ENCODE data around the gene UBE2A.

The UBE2A gene

GRCh38 chrX:119583431-119584059, 9.2 kb downstream of the UBE2A start:
- no peak overlapping the region for H3K4me3 ChIP-seq (ENCODE audit: low read depth, low read length)
- no peak for DNase-seq (ENCODE audit: low read depth)
- TF ChIP-seq CTCF (IDR thresholded peaks at IDR 0.05; ENCODE audit: insufficient read depth, low read depth, low read length, missing control alignments): no peak

- no peak overlapping the region for H3K4me3 ChIP-seq (ENCODE audit: low read depth, low read length)
- no peak for TF ChIP-seq CTCF (IDR thresholded peaks at IDR 0.05; ENCODE audit: insufficient read depth, low read depth, low read length, missing control alignments)
- no peak for DNase-seq (ENCODE audit: low read depth)
These were observed 15.4 kb downstream of the UBE2A start for GRCh38 chrX:119589810-119590209.

- no peak overlapping the region for H3K4me3 ChIP-seq (ENCODE audit: low read depth, low read length)
- DNase-seq (ENCODE audit: low read depth): no peak
- no peak for TF ChIP-seq CTCF (IDR thresholded peaks at IDR 0.05; ENCODE audit: insufficient read depth, low read depth, low read length, missing control alignments)
These were observed 28.4 kb downstream of the UBE2A start for GRCh38 chrX:119602701-119603255.

GRCh38 chrX:119604766-119605463, 30.6 kb downstream of the UBE2A start:
- H3K4me3 ChIP-seq (ENCODE audit: low read depth, low read length): peak overlapping the region; percentile 79
- TF ChIP-seq CTCF (IDR thresholded peaks at IDR 0.05; ENCODE audit: insufficient read depth, low read depth, low read length, missing control alignments): no peak
- no peak for DNase-seq (ENCODE audit: low read depth)

- TF ChIP-seq CTCF (IDR thresholded peaks at IDR 0.05; ENCODE audit: insufficient read depth, low read depth, low read length, missing control alignments): no peak
- DNase-seq (ENCODE audit: low read depth): peak; percentile 50
- H3K4me3 ChIP-seq (ENCODE audit: low read depth, low read length): peak overlapping the region; percentile 79
These were observed 31.3 kb downstream of the UBE2A start for GRCh38 chrX:119605464-119606279.

- H3K4me3 ChIP-seq (ENCODE audit: low read depth, low read length): peak within 1 kb of the TSS; percentile 79
- peak; percentile 94 for DNase-seq (ENCODE audit: low read depth)
- no peak for TF ChIP-seq CTCF (IDR thresholded peaks at IDR 0.05; ENCODE audit: insufficient read depth, low read depth, low read length, missing control alignments)
These were observed 32.1 kb downstream of the UBE2A start, which contains the start of gene NKRF for GRCh38 chrX:119606280-119607017. Gene NKRF, minus strand, starts transcription at chrX:119606424.
